ENCODE data around the gene IFI30. TPM values are rescaled to one million over a fixed set of nuclear protein-coding genes. Genes with fewer than 3 reads are reported as not detected.

The IFI30 gene
- total RNA-seq, 1 experiment from 2014 or later: 35.8 TPM

DNA sequence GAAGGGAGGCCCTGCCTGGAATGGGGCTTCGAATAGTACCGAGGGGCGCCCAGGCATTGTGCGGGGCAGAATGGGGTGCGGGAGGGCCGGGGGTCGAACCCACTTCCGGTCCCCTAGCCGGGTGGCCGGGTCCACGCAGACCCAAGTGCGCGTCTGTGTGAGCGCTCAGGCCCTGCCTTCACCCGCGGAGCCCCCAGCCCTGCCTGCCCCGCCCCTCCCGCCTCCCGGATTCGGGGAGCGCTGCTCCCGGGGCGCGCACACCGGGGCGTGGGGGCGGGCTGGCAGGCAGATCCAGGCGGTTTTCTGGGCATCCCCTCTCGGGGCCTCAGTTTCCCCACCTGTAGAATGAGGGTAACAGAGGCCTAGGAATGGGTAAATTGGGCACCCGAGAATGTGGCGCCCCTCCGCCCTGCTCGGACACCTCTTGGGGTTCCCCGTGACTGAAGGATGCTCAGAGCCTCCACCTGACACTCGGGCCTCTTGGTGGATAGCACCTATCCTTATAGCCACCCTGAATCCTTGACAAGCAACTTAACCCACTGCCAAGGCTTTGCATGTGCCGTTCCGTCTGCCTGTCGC, 20.0 kb upstream of the IFI30 start:
- H3K4me1 ChIP-seq (replicated peaks; ENCODE audit: insufficient read depth): peaks cover 15% of the 10 kb centered on the region
- ChIA-PET POLR2A (ENCODE audit: unreplicated experiment) (no interaction called here), CTCF (no interaction called here)
- no peaks in the 10 kb centered on the region; the same call in 1 of the 2 replicates for H3K36me3 ChIP-seq (ENCODE audit: low read depth)
- H4K20me1 ChIP-seq (ENCODE audit: insufficient read depth): peaks cover 33% of the 10 kb centered on the region
- H3F3A ChIP-seq (ENCODE audit: insufficient read depth, low read depth): peaks cover 44% of the 10 kb centered on the region
- intact Hi-C loops (cut with micrococcal nuclease; ENCODE audit: unreplicated experiment): loop anchor here (2.0 to 5.0 kb wide), 4 partner anchors 39 to 259 kb away; partner anchors contain the start of gene MPV17L2
- H3K9me2 ChIP-seq (ENCODE audit: insufficient read depth): no peaks in the 10 kb centered on the region
- BruUV-seq (replicated peaks): no TSS peak
- no peaks in the 10 kb centered on the region for H3K9me3 ChIP-seq (ENCODE audit: insufficient read depth, low read depth)
- peak overlapping the region; percentile 95 for H2AFZ ChIP-seq
- H3K27me3 ChIP-seq (ENCODE audit: insufficient read depth, low read depth): no peaks in the 10 kb centered on the region
- no peak for DNase-seq
- H3K79me2 ChIP-seq (ENCODE audit: low read depth): peaks cover 39% of the 10 kb centered on the region
- peak overlapping the region; percentile 40 for H3K27ac ChIP-seq
- peak overlapping the region; percentile 73 for H3K4me3 ChIP-seq
- TF ChIP-seq EZH2 (IDR thresholded peaks at IDR 0.05; ENCODE audit: low read depth): no peak
- TF ChIP-seq, protein P1, sequence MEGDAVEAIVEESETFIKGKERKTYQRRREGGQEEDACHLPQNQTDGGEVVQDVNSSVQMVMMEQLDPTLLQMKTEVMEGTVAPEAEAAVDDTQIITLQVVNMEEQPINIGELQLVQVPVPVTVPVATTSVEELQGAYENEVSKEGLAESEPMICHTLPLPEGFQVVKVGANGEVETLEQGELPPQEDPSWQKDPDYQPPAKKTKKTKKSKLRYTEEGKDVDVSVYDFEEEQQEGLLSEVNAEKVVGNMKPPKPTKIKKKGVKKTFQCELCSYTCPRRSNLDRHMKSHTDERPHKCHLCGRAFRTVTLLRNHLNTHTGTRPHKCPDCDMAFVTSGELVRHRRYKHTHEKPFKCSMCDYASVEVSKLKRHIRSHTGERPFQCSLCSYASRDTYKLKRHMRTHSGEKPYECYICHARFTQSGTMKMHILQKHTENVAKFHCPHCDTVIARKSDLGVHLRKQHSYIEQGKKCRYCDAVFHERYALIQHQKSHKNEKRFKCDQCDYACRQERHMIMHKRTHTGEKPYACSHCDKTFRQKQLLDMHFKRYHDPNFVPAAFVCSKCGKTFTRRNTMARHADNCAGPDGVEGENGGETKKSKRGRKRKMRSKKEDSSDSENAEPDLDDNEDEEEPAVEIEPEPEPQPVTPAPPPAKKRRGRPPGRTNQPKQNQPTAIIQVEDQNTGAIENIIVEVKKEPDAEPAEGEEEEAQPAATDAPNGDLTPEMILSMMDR (conservative IDR thresholded peaks at IDR 0.05): no peak
- peak overlapping the region; percentile 98 for H3K4me2 ChIP-seq

DNA sequence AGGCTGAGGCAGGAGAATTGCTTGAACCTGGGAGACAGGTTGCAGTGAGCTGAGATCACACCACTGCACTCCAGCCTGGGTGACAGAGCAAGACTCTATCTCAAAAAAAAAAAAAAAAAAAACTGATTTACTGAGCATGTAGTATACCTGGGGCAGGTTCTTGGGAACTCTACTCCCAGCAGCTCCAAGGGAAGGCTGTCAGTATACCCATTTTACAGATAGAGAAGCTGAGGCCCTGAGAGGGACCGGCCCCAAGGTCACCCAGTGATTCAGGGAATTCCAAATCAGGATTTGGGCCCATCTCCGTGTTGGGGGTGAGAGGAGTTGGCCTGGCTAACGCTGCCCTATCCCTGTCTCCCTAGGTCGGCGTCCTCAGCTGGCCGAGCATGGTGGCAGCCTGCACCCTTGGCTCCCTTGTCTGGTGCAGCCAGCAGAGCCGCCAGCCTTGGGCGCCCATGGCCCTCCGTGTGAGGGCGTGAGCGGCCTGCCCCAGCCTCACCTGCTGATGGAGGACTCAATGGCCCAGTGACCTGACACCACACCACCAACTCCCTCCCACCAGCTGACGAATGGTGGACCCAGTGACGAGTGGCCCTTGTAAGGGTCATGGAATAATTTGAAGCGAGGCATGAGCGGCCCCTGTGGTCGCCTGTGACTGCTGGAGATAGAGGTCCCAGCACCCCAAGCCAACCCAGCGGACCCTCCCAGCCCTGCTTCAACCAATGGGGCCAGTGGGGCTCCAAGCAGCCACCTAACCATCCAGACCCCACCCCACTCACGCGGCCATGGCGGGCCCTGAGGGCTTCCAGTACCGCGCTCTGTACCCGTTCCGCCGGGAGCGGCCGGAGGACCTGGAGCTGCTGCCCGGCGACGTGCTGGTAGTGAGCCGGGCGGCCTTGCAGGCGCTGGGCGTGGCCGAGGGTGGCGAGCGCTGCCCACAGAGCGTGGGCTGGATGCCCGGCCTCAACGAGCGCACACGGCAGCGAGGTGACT, 18.2 kb upstream of the IFI30 start:
- Histone ChIP-seq H3K4me3 (no peak overlapping the region), H3K4me1 (replicated peaks; ENCODE audit: insufficient read depth) (peaks cover 15% of the 10 kb centered on the region), H3K9me2 (ENCODE audit: insufficient read depth) (no peaks in the 10 kb centered on the region), H3K27ac (no peak overlapping the region), H3K9me3 (ENCODE audit: insufficient read depth, low read depth) (no peaks in the 10 kb centered on the region), H3K36me3 (ENCODE audit: low read depth) (peaks cover 5% of the 10 kb centered on the region; the same call in 1 of the 2 replicates), H3F3A (ENCODE audit: insufficient read depth, low read depth) (peaks cover 57% of the 10 kb centered on the region), H4K20me1 (ENCODE audit: insufficient read depth) (peaks cover 34% of the 10 kb centered on the region), H3K27me3 (ENCODE audit: insufficient read depth, low read depth) (no peaks in the 10 kb centered on the region), H3K4me2 (no peak overlapping the region), H2AFZ (no peak overlapping the region), H3K79me2 (ENCODE audit: low read depth) (peaks cover 39% of the 10 kb centered on the region)
- ChIA-PET POLR2A (ENCODE audit: unreplicated experiment) (no interaction called here), CTCF (interaction anchor here (0.5 kb wide), 1 partner anchor 11 kb away, joined by 5 read pairs; no protein-coding TSS in a partner anchor)
- TF ChIP-seq, protein P1 (conservative IDR thresholded peaks at IDR 0.05): no peak
- no peak for TF ChIP-seq EZH2 (IDR thresholded peaks at IDR 0.05; ENCODE audit: low read depth)
- BruUV-seq (replicated peaks): no TSS peak
- no peak for DNase-seq
- intact Hi-C loops (cut with micrococcal nuclease; ENCODE audit: unreplicated experiment): loop anchor here (5.0 kb wide), 1 partner anchor 148 kb away; the partner anchor contains the start of gene ARRDC2

DNA sequence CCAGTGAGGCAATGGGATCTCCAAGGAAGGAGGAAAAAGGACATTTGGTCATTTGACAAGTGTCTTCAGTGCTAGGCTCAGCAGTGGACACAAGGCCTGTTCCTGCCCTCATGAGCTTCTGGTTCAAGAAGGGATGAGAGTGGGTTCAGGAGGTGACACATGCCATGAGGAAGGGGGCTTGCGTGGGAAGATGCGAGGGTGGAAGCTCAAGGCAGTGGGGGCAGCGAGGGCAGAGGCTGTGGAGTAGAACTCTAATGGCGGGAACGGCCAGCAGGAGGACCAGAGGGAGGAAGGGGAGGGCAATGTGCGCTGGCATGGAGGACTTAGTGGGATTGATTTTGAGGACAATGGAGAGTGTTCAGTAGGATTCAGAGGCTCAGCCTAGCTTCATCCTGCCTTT, 17.3 kb upstream of the IFI30 start:
- H3K4me2 ChIP-seq: no peak overlapping the region
- no peaks in the 10 kb centered on the region for H3K9me3 ChIP-seq (ENCODE audit: insufficient read depth, low read depth)
- ChIA-PET CTCF (no interaction called here), POLR2A (ENCODE audit: unreplicated experiment) (interaction anchor here (0.6 kb wide), 1 partner anchor 36 kb away, joined by 3 read pairs; the partner anchor contains the start of gene MPV17L2)
- intact Hi-C loops (cut with micrococcal nuclease; ENCODE audit: unreplicated experiment): loop anchor here (5.0 kb wide), 1 partner anchor 149 kb away; the partner anchor contains the start of gene ARRDC2
- no peaks in the 10 kb centered on the region for H3K9me2 ChIP-seq (ENCODE audit: insufficient read depth)
- peaks cover 6% of the 10 kb centered on the region; the same call in 1 of the 2 replicates for H3K36me3 ChIP-seq (ENCODE audit: low read depth)
- DNase-seq: no peak
- H3K4me1 ChIP-seq (replicated peaks; ENCODE audit: insufficient read depth): peaks cover 15% of the 10 kb centered on the region
- H4K20me1 ChIP-seq (ENCODE audit: insufficient read depth): peaks cover 34% of the 10 kb centered on the region
- no peak overlapping the region for H3K4me3 ChIP-seq
- H2AFZ ChIP-seq: no peak overlapping the region
- H3K27me3 ChIP-seq (ENCODE audit: insufficient read depth, low read depth): no peaks in the 10 kb centered on the region
- peaks cover 39% of the 10 kb centered on the region for H3K79me2 ChIP-seq (ENCODE audit: low read depth)
- H3K27ac ChIP-seq: no peak overlapping the region
- H3F3A ChIP-seq (ENCODE audit: insufficient read depth, low read depth): peaks cover 54% of the 10 kb centered on the region
- TF ChIP-seq, protein P1 (conservative IDR thresholded peaks at IDR 0.05): no peak
- no peak for TF ChIP-seq EZH2 (IDR thresholded peaks at IDR 0.05; ENCODE audit: low read depth)
- no TSS peak for BruUV-seq (replicated peaks)
